ENCODE results near the gene GRIK2. TPM values are rescaled to one million over a fixed set of nuclear protein-coding genes. Genes with fewer than 3 reads are reported as not detected.

The GRIK2 gene
- total RNA-seq, 1 donor from 2014 or later = not detected

- DNase-seq (ENCODE audit: low read depth in 2 of 2) = no peak
These were observed 318.0 kb downstream of the GRIK2 start for GRCh38 chr6:101711518-101711917.

- no peak for DNase-seq (ENCODE audit: low read depth in 2 of 2)
These were observed 322.9 kb downstream of the GRIK2 start for GRCh38 chr6:101716387-101716786.

GRCh38 chr6:101716810-101717209 is 323.3 kb downstream of the GRIK2 start:
- DNase-seq (ENCODE audit: low read depth in 2 of 2) = no peak

GRCh38 chr6:101719521-101719920 is 326.0 kb downstream of the GRIK2 start:
- no peak for DNase-seq (ENCODE audit: low read depth in 2 of 2)

GRCh38 chr6:101722471-101722870 is 329.0 kb downstream of the GRIK2 start:
- no peak for DNase-seq (ENCODE audit: low read depth in 2 of 2)

- DNase-seq (ENCODE audit: low read depth in 2 of 2) = peak in 1 of 2 donors; percentile 21
These were observed 329.6 kb downstream of the GRIK2 start for GRCh38 chr6:101722991-101723579.

- no peak for DNase-seq (ENCODE audit: low read depth in 2 of 2)
These were observed 334.9 kb downstream of the GRIK2 start for GRCh38 chr6:101728388-101728787.

- DNase-seq (ENCODE audit: low read depth in 2 of 2) = no peak
These were observed 335.4 kb downstream of the GRIK2 start for GRCh38 chr6:101728956-101729355.

- DNase-seq (ENCODE audit: low read depth in 2 of 2) = no peak
These were observed 337.4 kb downstream of the GRIK2 start for GRCh38 chr6:101730954-101731353.

GRCh38 chr6:101733899-101734298 is 340.4 kb downstream of the GRIK2 start:
- no peak for DNase-seq (ENCODE audit: low read depth in 2 of 2)

GRCh38 chr6:101738481-101738880 is 345.0 kb downstream of the GRIK2 start:
- DNase-seq (ENCODE audit: low read depth in 2 of 2) = no peak

- DNase-seq (ENCODE audit: low read depth in 2 of 2) = no peak
These were observed 347.1 kb downstream of the GRIK2 start for GRCh38 chr6:101740631-101741030.

GRCh38 chr6:101741474-101742171 is 348.1 kb downstream of the GRIK2 start:
- peak in 1 of 2 donors; percentile 39 for DNase-seq (ENCODE audit: low read depth in 2 of 2)

- no peak for DNase-seq (ENCODE audit: low read depth in 2 of 2)
These were observed 353.7 kb downstream of the GRIK2 start for GRCh38 chr6:101747160-101747559.

- DNase-seq (ENCODE audit: low read depth in 2 of 2) = no peak
These were observed 354.2 kb downstream of the GRIK2 start for GRCh38 chr6:101747716-101748115.

GRCh38 chr6:101755931-101756330 is 362.4 kb downstream of the GRIK2 start:
- no peak for DNase-seq (ENCODE audit: low read depth in 2 of 2)

GRCh38 chr6:101758368-101758767 is 364.9 kb downstream of the GRIK2 start:
- DNase-seq (ENCODE audit: low read depth in 2 of 2) = no peak

GRCh38 chr6:101760843-101761621 is 367.5 kb downstream of the GRIK2 start:
- no peak for DNase-seq (ENCODE audit: low read depth in 2 of 2)

- DNase-seq (ENCODE audit: low read depth in 2 of 2) = no peak
These were observed 369.3 kb downstream of the GRIK2 start for GRCh38 chr6:101762851-101763250.

GRCh38 chr6:101765281-101765680 is 371.8 kb downstream of the GRIK2 start:
- no peak for DNase-seq (ENCODE audit: low read depth in 2 of 2)

- DNase-seq (ENCODE audit: low read depth in 2 of 2) = no peak
These were observed 376.6 kb downstream of the GRIK2 start for GRCh38 chr6:101770116-101770515.

GRCh38 chr6:101776919-101777350 is 383.4 kb downstream of the GRIK2 start:
- DNase-seq (ENCODE audit: low read depth in 2 of 2) = no peak

- DNase-seq (ENCODE audit: low read depth in 2 of 2) = no peak
These were observed 384.1 kb downstream of the GRIK2 start for GRCh38 chr6:101777646-101778045.
